K562 (cell line): ENCODE results near the gene CERS1. TPM values are rescaled to one million over a fixed set of nuclear protein-coding genes. Genes with fewer than 3 reads are reported as not detected.

Experiments used
- BACH1 ChIP-seq: fragments of 200-800 bp; sonication (Bioruptor generic); IDR thresholded peaks from 2 replicates; pipeline ENCODE4 v1.6.1; 2016; ENCODE audit warnings: missing genetic modification characterization, missing compliant biosample characterization
- CSDE1 ChIP-seq, 2 experiments: fragments of 450-650 bp; IDR thresholded peaks; 2 replicates each; pipeline ENCODE4 v1.6.1; 2016; ENCODE audit warnings: mild to moderate bottlenecking in 1 of 2
- E2F4 ChIP-seq: sonication (generic); formaldehyde crosslinking; IDR thresholded peaks from 2 replicates; pipeline ENCODE4 v1.8.0; 2022; ENCODE audit warnings: mild to moderate bottlenecking, low read depth, missing genetic modification reagents
- E4F1 ChIP-seq: fragments of 250-450 bp; sonication (Bioruptor Pico); IDR thresholded peaks from 2 replicates; pipeline ENCODE4 v1.5.0; 2021; ENCODE audit warnings: mild to moderate bottlenecking, borderline replicate concordance
- ETS2 ChIP-seq: IDR thresholded peaks from 2 replicates; pipeline ENCODE4 v1.6.1; 2016; ENCODE audit warnings: borderline replicate concordance, missing genetic modification characterization, mild to moderate bottlenecking, moderate library complexity, missing compliant biosample characterization; ENCODE audit not compliant: poor library complexity, severe bottlenecking
- HCFC1 ChIP-seq: IDR thresholded peaks from 2 replicates; pipeline ENCODE4 v1.6.1; 2012; ENCODE audit warnings: low read depth, low read length, improper control_type of control experiment
- MAFK ChIP-seq: IDR thresholded peaks from 2 replicates; pipeline ENCODE4 v1.6.1; 2011; ENCODE audit warnings: low read length, improper control_type of control experiment
- MTA2 ChIP-seq: fragments of 450-650 bp; IDR thresholded peaks from 2 replicates; pipeline ENCODE4 v1.6.1; 2016; ENCODE audit warnings: low read depth
- ZFP1 ChIP-seq: fragments of 450-650 bp; formaldehyde crosslinking; IDR thresholded peaks from 2 replicates; pipeline ENCODE4 v1.4.0; 2020; ENCODE audit warnings: mild to moderate bottlenecking, mixed read lengths
- ZNF197 ChIP-seq: fragments of 200-800 bp; sonication (Bioruptor generic); IDR thresholded peaks from 2 replicates; pipeline ENCODE4 v1.6.1; 2016; ENCODE audit warnings: low read depth, missing genetic modification characterization, missing compliant biosample characterization
- ZNF398 ChIP-seq: fragments of 250-450 bp; sonication (Bioruptor Pico); IDR thresholded peaks from 2 replicates; pipeline ENCODE4 v1.8.0; 2021; ENCODE audit warnings: moderate library complexity, mild to moderate bottlenecking, inconsistent platforms
- ZNF668 ChIP-seq: fragments of 250-450 bp; sonication (Bioruptor Pico); IDR thresholded peaks from 2 replicates; pipeline ENCODE4 v1.8.0; 2022; ENCODE audit warnings: mild to moderate bottlenecking, inconsistent platforms
- ZNF780A ChIP-seq: fragments of 250-450 bp; sonication (Bioruptor Pico); IDR thresholded peaks from 2 replicates; pipeline ENCODE4 v1.5.0; 2021; ENCODE audit warnings: mild to moderate bottlenecking
- polyA plus RNA-seq, 8 experiments: library from polyadenylated mRNA; depleted of rRNA in 4 of 8; stranded (reverse) in 5 of 8; unstranded in 3 of 8; fragments of >200 nt; fragmentation: Nextera tagmentation in 2 of 8; fragmentation: Illumina TruSeq in 1 of 8; extraction: Ambion mirVana in 2 of 8; extraction: Trizol in 1 of 8; gene quantifications; 2 replicates each; pipeline versions ENCODE4 v1.2.1 to v1.2.3, GENCODE V29; 2011 to 2014; ENCODE audit warnings: inconsistent platforms in 1 of 8, missing spikeins in 1 of 8
- total RNA-seq, 7 experiments: library from RNA; depleted of rRNA in 6 of 7; stranded (reverse); fragments of >200 nt in 6 of 7; fragmentation: Illumina TruSeq in 2 of 7; extraction: Trizol in 2 of 7; gene quantifications; 2 replicates each; pipeline versions ENCODE4 v1.2.1 to v1.2.3, GENCODE V29; 2011 to 2021; ENCODE audit warnings: low replicate concordance in 1 of 7

The CERS1 gene
- total and polyA plus RNA-seq, 9 of the 15 experiments (the other 6 are each of a cell fraction or from before 2014, with no cell fraction given): 0.33 to 1.5 (median 0.86) TPM; not detected in 2

GRCh38 chr19:18919086-18919899 is 23.3 kb upstream of the CERS1 start, which contains the start of the genes COPE and DDX49 (continued):
- no peak for TF ChIP-seq E2F4 (CRISPR knock-in tag)
- TF ChIP-seq ZNF668 (CRISPR knock-in tag): 0 out of 2 replicates have a peak, but pooled peaks have one; percentile 26
- peak; percentile 98 for TF ChIP-seq HCFC1
- TF ChIP-seq ZNF780A (CRISPR knock-in tag): no peak
- no peak for TF ChIP-seq ZNF197
- no peak for TF ChIP-seq MAFK
- TF ChIP-seq BACH1: peak; percentile 70; the same call in 1 of the 2 replicates
- no peak for TF ChIP-seq ETS2 (tag)
- peak in 1 of 2 experiments; percentile 88; a peak in 2 of 4 replicates for TF ChIP-seq CSDE1 (IDR thresholded peaks at IDR 0.05)
- TF ChIP-seq E4F1: no peak
- no peak for TF ChIP-seq MTA2
- TF ChIP-seq ZFP1 (CRISPR knock-in tag): no peak
- TF ChIP-seq ZNF398 (CRISPR knock-in tag): no peak
